IMR-90 (cell line): Measurements from ENCODE around the gene SPAG4.

ENCODE experiments used
- CEBPB ChIP-seq: IDR thresholded peaks from 2 replicates; pipeline ENCODE4 v1.6.1; 2012; ENCODE audit warnings: low read depth, low read length, improper control_type of control experiment
- MAFK ChIP-seq: IDR thresholded peaks from 2 replicates; pipeline ENCODE4 v1.6.1; 2012; ENCODE audit warnings: low read depth, low read length, improper control_type of control experiment
- MAZ ChIP-seq: IDR thresholded peaks from 2 replicates; pipeline ENCODE4 v1.6.1; 2012; ENCODE audit warnings: low read depth, mild to moderate bottlenecking, low read length, improper control_type of control experiment, moderate library complexity, borderline replicate concordance
- POLR2A ChIP-seq: IDR thresholded peaks from 2 replicates; pipeline ENCODE4 v1.6.1; 2012; ENCODE audit warnings: mild to moderate bottlenecking, low read depth, low read length
- RAD21 ChIP-seq: IDR thresholded peaks from 2 replicates; pipeline ENCODE4 v1.6.1; 2012; ENCODE audit warnings: low read length, improper control_type of control experiment
- USF2 ChIP-seq: fragments of 150-350 bp; IDR thresholded peaks from 2 replicates; pipeline ENCODE4 v1.6.1; 2017; ENCODE audit warnings: mild to moderate bottlenecking, antibody characterized with exemption, low read length, low read depth
- TF ChIP-seq, protein P1 (sequence below): conservative IDR thresholded peaks from 2 replicates; pipeline ENCODE4 v1.5.1; 2012; ENCODE audit warnings: mild to moderate bottlenecking, low read depth, low read length, improper control_type of control experiment
- TF ChIP-seq, protein P2 (sequence below): fragments of 150-350 bp; IDR thresholded peaks from 2 replicates; pipeline ENCODE4 v1.6.1; 2016; ENCODE audit warnings: low read depth, mild to moderate bottlenecking, low read length, moderate library complexity, borderline replicate concordance

DNA sequence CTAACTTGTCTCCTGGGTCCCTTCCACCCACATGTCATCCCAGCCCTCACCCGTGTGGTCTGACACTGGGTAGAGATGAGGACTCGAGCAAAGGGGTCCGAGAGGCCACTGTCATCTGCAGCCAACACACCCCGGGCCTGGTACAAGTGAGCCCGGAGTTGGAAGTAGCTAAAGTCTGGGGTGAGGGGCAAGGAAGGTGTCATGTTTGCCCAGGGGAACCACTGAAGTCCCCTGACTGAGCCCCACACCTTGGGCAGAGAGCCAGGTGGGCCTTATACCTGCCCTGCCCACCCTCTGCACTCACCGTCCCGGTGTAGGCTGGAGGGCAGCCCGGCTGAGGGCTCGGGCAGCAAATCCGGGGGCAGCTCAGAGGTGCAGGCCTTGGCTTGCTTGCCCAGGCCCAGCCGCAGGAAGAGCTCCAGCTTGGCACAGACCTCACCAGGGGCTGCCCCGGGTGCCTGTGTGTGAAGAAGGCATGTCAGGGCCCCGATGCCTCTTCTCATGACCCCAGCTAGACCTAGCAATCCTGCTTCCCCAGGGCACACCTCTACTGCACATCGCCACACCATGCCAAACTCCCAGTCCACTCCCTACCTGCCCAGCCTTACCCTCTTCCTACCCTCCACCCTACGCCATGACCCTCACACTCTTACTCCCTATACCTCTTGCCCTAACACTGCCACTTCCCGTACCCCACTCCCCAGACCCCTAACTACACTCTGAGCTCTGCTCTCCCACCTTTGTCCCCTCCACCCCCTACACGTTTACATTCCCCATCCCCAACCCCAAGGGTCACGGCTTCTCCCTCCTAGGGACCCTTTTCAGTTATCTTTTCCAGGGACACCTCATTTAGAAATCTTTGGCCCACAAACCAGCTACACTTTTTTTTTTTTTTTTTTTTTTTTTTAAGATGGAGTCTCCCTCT lies 31.7 kb upstream of the SPAG4 start:
- TF ChIP-seq, protein P1, sequence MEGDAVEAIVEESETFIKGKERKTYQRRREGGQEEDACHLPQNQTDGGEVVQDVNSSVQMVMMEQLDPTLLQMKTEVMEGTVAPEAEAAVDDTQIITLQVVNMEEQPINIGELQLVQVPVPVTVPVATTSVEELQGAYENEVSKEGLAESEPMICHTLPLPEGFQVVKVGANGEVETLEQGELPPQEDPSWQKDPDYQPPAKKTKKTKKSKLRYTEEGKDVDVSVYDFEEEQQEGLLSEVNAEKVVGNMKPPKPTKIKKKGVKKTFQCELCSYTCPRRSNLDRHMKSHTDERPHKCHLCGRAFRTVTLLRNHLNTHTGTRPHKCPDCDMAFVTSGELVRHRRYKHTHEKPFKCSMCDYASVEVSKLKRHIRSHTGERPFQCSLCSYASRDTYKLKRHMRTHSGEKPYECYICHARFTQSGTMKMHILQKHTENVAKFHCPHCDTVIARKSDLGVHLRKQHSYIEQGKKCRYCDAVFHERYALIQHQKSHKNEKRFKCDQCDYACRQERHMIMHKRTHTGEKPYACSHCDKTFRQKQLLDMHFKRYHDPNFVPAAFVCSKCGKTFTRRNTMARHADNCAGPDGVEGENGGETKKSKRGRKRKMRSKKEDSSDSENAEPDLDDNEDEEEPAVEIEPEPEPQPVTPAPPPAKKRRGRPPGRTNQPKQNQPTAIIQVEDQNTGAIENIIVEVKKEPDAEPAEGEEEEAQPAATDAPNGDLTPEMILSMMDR, result no peak
- no peak for TF ChIP-seq POLR2A
- no peak for TF ChIP-seq USF2
- TF ChIP-seq RAD21, result no peak
- TF ChIP-seq, protein P2, sequence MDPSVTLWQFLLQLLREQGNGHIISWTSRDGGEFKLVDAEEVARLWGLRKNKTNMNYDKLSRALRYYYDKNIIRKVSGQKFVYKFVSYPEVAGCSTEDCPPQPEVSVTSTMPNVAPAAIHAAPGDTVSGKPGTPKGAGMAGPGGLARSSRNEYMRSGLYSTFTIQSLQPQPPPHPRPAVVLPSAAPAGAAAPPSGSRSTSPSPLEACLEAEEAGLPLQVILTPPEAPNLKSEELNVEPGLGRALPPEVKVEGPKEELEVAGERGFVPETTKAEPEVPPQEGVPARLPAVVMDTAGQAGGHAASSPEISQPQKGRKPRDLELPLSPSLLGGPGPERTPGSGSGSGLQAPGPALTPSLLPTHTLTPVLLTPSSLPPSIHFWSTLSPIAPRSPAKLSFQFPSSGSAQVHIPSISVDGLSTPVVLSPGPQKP, result no peak
- TF ChIP-seq MAFK, result no peak
- no peak for TF ChIP-seq MAZ
- TF ChIP-seq CEBPB, result no peak
